Thyroid gland (tissue), 4 donors: ENCODE data around the gene CIB1.

ENCODE experiments used
- CTCF ChIP-seq, 6 experiments: fragments of 200-600 bp in 3 of 6; fragments of 450-650 bp in 3 of 6; sonication (generic) in 3 of 6; IDR thresholded peaks; one replicate each; pipeline ENCODE4 v1.5.1; 2016 to 2019; ENCODE audit warnings: antibody characterized with exemption in 6 of 6, mild to moderate bottlenecking in 2 of 6, inconsistent platforms in 1 of 6, moderate library complexity in 1 of 6
- POLR2A ChIP-seq, 2 donors: fragments of 450-650 bp; IDR thresholded peaks; one replicate each; pipeline ENCODE4 v1.6.1; 2017; ENCODE audit warnings: antibody characterized with exemption in 2 of 2, mild to moderate bottlenecking in 2 of 2, moderate library complexity in 1 of 2

- TF ChIP-seq CTCF (IDR thresholded peaks at IDR 0.05): peak in 1 of 6 experiments; percentile 0
- peak; percentile 70 to 85 for TF ChIP-seq POLR2A (IDR thresholded peaks at IDR 0.05)
Observed at GRCh38 chr15:90233387-90234095, at the start of gene CIB1.
